Gastroesophageal sphincter (tissue), 3 donors: ENCODE data around the gene TSHZ2.
"Not testable (repeated sequence)": the region's sequence is repeated elsewhere in the genome, so short reads cannot be mapped to it uniquely, and the experiment has no call there.

Experiments
- CTCF ChIP-seq, 4 experiments: fragments of 200-600 bp in 2 of 4; fragments of 450-650 bp in 2 of 4; sonication (generic) in 1 of 4; IDR thresholded peaks; one replicate each; pipeline ENCODE4 v1.5.1; 2017 to 2019; ENCODE audit warnings: antibody characterized with exemption in 4 of 4, mild to moderate bottlenecking in 2 of 4, moderate library complexity in 2 of 4
- EP300 ChIP-seq: sonication (generic); formaldehyde crosslinking; IDR thresholded peaks from one replicate; pipeline ENCODE4 v1.6.1; 2017; ENCODE audit warnings: antibody characterized with exemption, mild to moderate bottlenecking
- POLR2A ChIP-seq, 2 donors: fragments of 450-650 bp; IDR thresholded peaks; one replicate each; pipeline ENCODE4 v1.6.1; 2017; ENCODE audit warnings: antibody characterized with exemption in 2 of 2, mild to moderate bottlenecking in 2 of 2, moderate library complexity in 1 of 2
- POLR2AphosphoS5 ChIP-seq: sonication (generic); formaldehyde crosslinking; IDR thresholded peaks from one replicate; pipeline ENCODE4 v1.6.1; 2017; ENCODE audit warnings: antibody characterized with exemption

GRCh38 chr20:53366928-53367327 lies 394.8 kb downstream of the TSHZ2 start:
- not testable (repeated sequence) for TF ChIP-seq EP300; POLR2A (IDR thresholded peaks at IDR 0.05); CTCF (IDR thresholded peaks at IDR 0.05); POLR2AphosphoS5
